ENCODE measurements around the gene CHRNA5. TPM values are rescaled to one million over a fixed set of nuclear protein-coding genes. Genes with fewer than 3 reads are reported as not detected.

Gene CHRNA5
- total and polyA plus RNA-seq, 7 donors, result 0.92 to 3.8 (median 1.8) TPM

DNA sequence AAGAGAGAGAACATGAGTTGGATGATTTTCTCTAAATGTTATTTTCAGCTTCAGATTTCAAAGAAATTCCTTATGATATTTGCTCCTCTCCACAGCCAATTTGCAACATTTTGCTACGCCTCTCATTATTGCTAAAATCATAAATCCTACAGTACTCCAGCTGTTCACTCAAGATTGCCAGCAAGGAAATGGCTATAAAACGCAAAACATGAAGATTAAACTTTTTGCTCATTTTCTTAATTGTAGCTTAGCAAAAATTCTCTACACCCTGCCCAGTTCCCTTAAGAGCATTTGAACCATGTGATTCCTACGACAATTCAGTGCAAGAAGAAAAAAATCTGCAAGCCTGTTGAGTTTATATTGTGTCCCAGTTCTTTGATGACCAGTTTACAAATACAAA is 48.7 kb downstream of the CHRNA5 start:
- H3K9me3 ChIP-seq, result no peaks in the 10 kb centered on the region
- H3K4me3 ChIP-seq, result no peak overlapping the region
- no peaks in the 10 kb centered on the region for H3K36me3 ChIP-seq
- DNase-seq, result no peak
- H3K4me1 ChIP-seq, result peaks cover 0 to 10% (median 5%) of the 10 kb centered on the region in 4 donors
- H3K27ac ChIP-seq, result no peak overlapping the region
- intact Hi-C loops (cut with DNase I), result no loop called here
- H3K27me3 ChIP-seq, result peaks cover 0 to 3% (median 0%) of the 10 kb centered on the region in 3 donors
- TF ChIP-seq POLR2AphosphoS5 (IDR thresholded peaks at IDR 0.05) (no peak), POLR2A (IDR thresholded peaks at IDR 0.05) (no peak)
- TF ChIP-seq, protein P1, sequence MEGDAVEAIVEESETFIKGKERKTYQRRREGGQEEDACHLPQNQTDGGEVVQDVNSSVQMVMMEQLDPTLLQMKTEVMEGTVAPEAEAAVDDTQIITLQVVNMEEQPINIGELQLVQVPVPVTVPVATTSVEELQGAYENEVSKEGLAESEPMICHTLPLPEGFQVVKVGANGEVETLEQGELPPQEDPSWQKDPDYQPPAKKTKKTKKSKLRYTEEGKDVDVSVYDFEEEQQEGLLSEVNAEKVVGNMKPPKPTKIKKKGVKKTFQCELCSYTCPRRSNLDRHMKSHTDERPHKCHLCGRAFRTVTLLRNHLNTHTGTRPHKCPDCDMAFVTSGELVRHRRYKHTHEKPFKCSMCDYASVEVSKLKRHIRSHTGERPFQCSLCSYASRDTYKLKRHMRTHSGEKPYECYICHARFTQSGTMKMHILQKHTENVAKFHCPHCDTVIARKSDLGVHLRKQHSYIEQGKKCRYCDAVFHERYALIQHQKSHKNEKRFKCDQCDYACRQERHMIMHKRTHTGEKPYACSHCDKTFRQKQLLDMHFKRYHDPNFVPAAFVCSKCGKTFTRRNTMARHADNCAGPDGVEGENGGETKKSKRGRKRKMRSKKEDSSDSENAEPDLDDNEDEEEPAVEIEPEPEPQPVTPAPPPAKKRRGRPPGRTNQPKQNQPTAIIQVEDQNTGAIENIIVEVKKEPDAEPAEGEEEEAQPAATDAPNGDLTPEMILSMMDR (IDR thresholded peaks at IDR 0.05), result no peak
- 22 to 56% methylated on average over 3 of the region's 3 CpGs for WGBS, 2 donors

DNA sequence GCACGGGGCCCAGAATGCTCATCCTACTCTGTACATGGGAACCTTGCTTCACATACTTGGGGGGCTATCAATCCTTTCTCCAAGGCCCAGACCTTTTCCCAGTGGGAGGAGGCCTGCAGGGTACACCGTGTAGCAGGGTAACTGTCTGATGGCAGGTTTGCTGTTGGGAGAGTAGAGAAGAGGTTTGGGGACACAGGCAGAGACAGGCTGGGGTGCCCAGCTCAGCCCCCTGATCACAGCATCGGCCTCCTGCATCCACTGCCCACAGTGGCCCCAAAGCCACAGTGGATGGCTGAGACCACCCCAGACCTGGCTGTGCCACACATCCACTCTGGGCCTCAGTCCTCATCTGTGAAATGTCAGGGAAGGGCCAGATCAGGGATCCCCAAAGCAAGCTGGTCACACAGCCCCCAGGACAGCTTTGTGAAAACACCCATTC is 49.9 kb downstream of the CHRNA5 start:
- WGBS, 2 donors, result 65 to 90% methylated on average over 3 of the region's 3 CpGs
- Histone ChIP-seq H3K9me3 (no peaks in the 10 kb centered on the region), H3K27me3 (peaks cover 0 to 14% (median 5%) of the 10 kb centered on the region in 3 donors), H3K4me1 (peaks cover 0 to 22% (median 16%) of the 10 kb centered on the region in 4 donors), H3K27ac (no peak overlapping the region), H3K36me3 (no peaks in the 10 kb centered on the region), H3K4me3 (no peak overlapping the region)
- intact Hi-C loops (cut with DNase I), result loop anchor here (5.0 kb wide), 1 partner anchor 197 kb away; the partner anchor contains the start of gene ADAMTS7
- DNase-seq, result no peak
- no peak for TF ChIP-seq POLR2A (IDR thresholded peaks at IDR 0.05)
- no peak for TF ChIP-seq POLR2AphosphoS5 (IDR thresholded peaks at IDR 0.05)
- TF ChIP-seq, protein P1 (IDR thresholded peaks at IDR 0.05), result no peak
- no peak for TF ChIP-seq EP300 (IDR thresholded peaks at IDR 0.05)

- WGBS, 2 donors, result 73 to 83% methylated on average over 2 of the region's 2 CpGs
- no peak for TF ChIP-seq EP300 (IDR thresholded peaks at IDR 0.05)
- TF ChIP-seq POLR2AphosphoS5 (IDR thresholded peaks at IDR 0.05), result no peak
- no peak for TF ChIP-seq POLR2A (IDR thresholded peaks at IDR 0.05)
- TF ChIP-seq, protein P1 (IDR thresholded peaks at IDR 0.05), result no peak
- DNase-seq, result no peak
These were observed 51.2 kb downstream of the CHRNA5 start for GRCh38 chr15:78616506-78616905.

GRCh38 chr15:78617076-78617475 is 51.8 kb downstream of the CHRNA5 start:
- TF ChIP-seq, protein P1 (IDR thresholded peaks at IDR 0.05), result no peak
- TF ChIP-seq POLR2AphosphoS5 (IDR thresholded peaks at IDR 0.05), result no peak
- no peak for TF ChIP-seq EP300 (IDR thresholded peaks at IDR 0.05)
- no peak for TF ChIP-seq POLR2A (IDR thresholded peaks at IDR 0.05)
- Histone ChIP-seq H3K27me3 (peaks cover 0 to 32% (median 12%) of the 10 kb centered on the region in 3 donors), H3K4me1 (peaks cover 0 to 33% (median 27%) of the 10 kb centered on the region in 4 donors), H3K27ac (no peak overlapping the region), H3K4me3 (no peak overlapping the region), H3K36me3 (no peaks in the 10 kb centered on the region), H3K9me3 (no peaks in the 10 kb centered on the region)
- WGBS, 2 donors, result 66 to 84% methylated on average over 7 of the region's 7 CpGs
- intact Hi-C loops (cut with DNase I), result loop anchor here (5.0 kb wide), 1 partner anchor 195 kb away; the partner anchor contains the start of gene ADAMTS7
- DNase-seq, result no peak

More at GRCh38 chr15:78616506-78616905, 51.2 kb downstream of the CHRNA5 start:
- Histone ChIP-seq H3K36me3 (no peaks in the 10 kb centered on the region), H3K27ac (no peak overlapping the region), H3K9me3 (no peaks in the 10 kb centered on the region), H3K4me3 (no peak overlapping the region), H3K4me1 (peaks cover 0 to 33% (median 27%) of the 10 kb centered on the region in 4 donors), H3K27me3 (peaks cover 0 to 28% (median 12%) of the 10 kb centered on the region in 3 donors)
- intact Hi-C loops (cut with DNase I), result loop anchor here (5.0 kb wide), 1 partner anchor 196 kb away; the partner anchor contains the start of gene ADAMTS7

Data from sigmoid colon (tissue), 7 donors.